ENCODE measurements around the gene TLR9.

DNA sequence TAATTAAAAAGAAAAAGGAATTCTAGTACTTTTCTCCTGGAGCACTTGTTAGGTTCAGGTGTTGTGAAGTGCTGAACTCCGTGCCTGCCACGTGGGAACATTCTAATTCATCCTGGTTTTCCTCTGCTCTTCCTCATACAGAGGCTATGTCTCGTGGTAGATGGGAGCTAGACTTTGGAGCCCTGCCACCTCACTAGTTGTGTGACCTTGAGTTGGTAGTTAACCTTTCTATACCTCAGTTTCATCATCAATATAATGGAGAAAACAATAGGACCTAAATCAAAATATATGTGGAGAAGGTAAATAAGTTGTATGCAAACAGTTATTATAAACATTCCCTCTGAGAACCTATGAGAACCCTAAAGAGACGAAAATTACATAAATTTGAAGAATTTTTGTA, 16.9 kb downstream of the TLR9 start:
- TF ChIP-seq, protein P1, sequence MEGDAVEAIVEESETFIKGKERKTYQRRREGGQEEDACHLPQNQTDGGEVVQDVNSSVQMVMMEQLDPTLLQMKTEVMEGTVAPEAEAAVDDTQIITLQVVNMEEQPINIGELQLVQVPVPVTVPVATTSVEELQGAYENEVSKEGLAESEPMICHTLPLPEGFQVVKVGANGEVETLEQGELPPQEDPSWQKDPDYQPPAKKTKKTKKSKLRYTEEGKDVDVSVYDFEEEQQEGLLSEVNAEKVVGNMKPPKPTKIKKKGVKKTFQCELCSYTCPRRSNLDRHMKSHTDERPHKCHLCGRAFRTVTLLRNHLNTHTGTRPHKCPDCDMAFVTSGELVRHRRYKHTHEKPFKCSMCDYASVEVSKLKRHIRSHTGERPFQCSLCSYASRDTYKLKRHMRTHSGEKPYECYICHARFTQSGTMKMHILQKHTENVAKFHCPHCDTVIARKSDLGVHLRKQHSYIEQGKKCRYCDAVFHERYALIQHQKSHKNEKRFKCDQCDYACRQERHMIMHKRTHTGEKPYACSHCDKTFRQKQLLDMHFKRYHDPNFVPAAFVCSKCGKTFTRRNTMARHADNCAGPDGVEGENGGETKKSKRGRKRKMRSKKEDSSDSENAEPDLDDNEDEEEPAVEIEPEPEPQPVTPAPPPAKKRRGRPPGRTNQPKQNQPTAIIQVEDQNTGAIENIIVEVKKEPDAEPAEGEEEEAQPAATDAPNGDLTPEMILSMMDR (IDR thresholded peaks at IDR 0.05), result no peak
- no peak for TF ChIP-seq POLR2A (IDR thresholded peaks at IDR 0.05)
